Endothelial cell of umbilical vein (primary cell): ENCODE measurements around the gene IL10RB. TPM values are rescaled to one million over a fixed set of nuclear protein-coding genes. Genes with fewer than 3 reads are reported as not detected.

Experiments
- BruUV-seq: library from RNA; stranded (reverse); fragments of 400-500 nt; replicated peaks from 2 replicates; lab custom pipeline; 2021; lab: Mats Ljungman, UMichigan
- CTCF ChIA-PET: fragments of 300-600, 350-600 bp; sonication (Branson Sonifier 250); formaldehyde crosslinking; loops from one replicate; lab custom pipeline; 2021; ENCODE audit warnings: antibody characterized with exemption, inconsistent platforms; lab: Charles Lee
- POLR2A ChIA-PET: fragments of 300-600, 350-600 bp; sonication (Branson Sonifier 250); formaldehyde crosslinking; loops from one replicate; lab custom pipeline; 2021; ENCODE audit warnings: antibody characterized with exemption, inconsistent platforms; lab: Charles Lee
- DNase-seq: peaks from one replicate; pipeline ENCODE4 v3.0.0-alpha.2; 2011; ENCODE audit warnings: low read depth, low spot score
- FAIRE-seq: peaks from 2 replicates; lab custom pipeline; 2011; peaks lifted over from hg19 to GRCh38; lab: Jason Lieb, UNC
- H2AFZ ChIP-seq: 2 replicates; pipeline ENCODE4 v1.6.0; 2012; ENCODE audit warnings: low read depth, low read length, control low read depth, inconsistent platforms
- H3K27ac ChIP-seq: 2 replicates; pipeline ENCODE4 v1.5.1; 2011; ENCODE audit warnings: low read depth, mild to moderate bottlenecking, control low read depth, low read length, moderate library complexity; ENCODE audit not compliant: insufficient read depth
- H3K27me3 ChIP-seq, 2 experiments: 2 replicates each; pipeline versions ENCODE4 v1.6.0 to v1.6.1; 2011; ENCODE audit warnings: low read length in 2 of 2, mixed read lengths in 1 of 2; ENCODE audit not compliant: control insufficient read depth in 2 of 2, insufficient read depth in 2 of 2
- H3K36me3 ChIP-seq, 2 experiments: 2 replicates in 1 of 2; 3 replicates in 1 of 2; pipeline ENCODE4 v1.5.1; 2011; ENCODE audit warnings: low read length in 2 of 2, mild to moderate bottlenecking in 1 of 2, moderate library complexity in 1 of 2; ENCODE audit not compliant: control insufficient read depth in 2 of 2, insufficient read depth in 2 of 2; ENCODE audit errors: extremely low read depth in 1 of 2
- H3K4me1 ChIP-seq: 3 replicates; pipeline ENCODE4 v1.5.1; 2011; ENCODE audit warnings: mild to moderate bottlenecking, low read length; ENCODE audit not compliant: control insufficient read depth, insufficient read depth; ENCODE audit errors: extremely low read depth
- H3K4me2 ChIP-seq: 2 replicates; pipeline ENCODE4 v1.6.1; 2011; ENCODE audit warnings: low read length, control low read depth, mixed read lengths; ENCODE audit not compliant: insufficient read depth
- H3K4me3 ChIP-seq, 3 experiments: fragments of 200-600 bp in 1 of 3; sonication (generic), shearing (Covaris generic) in 1 of 3; replicated peaks in 1 of 3; 2 replicates each; pipeline ENCODE4 v1.5.1; 2011 to 2016; ENCODE audit warnings: control low read depth in 3 of 3, low read length in 3 of 3, mild to moderate bottlenecking in 2 of 3, inconsistent platforms in 1 of 3, low read depth in 1 of 3, moderate library complexity in 1 of 3; ENCODE audit not compliant: insufficient read depth in 1 of 3
- H3K79me2 ChIP-seq: 2 replicates; pipeline ENCODE4 v1.6.0; 2012; ENCODE audit warnings: low read length, inconsistent platforms; ENCODE audit not compliant: control insufficient read depth, insufficient read depth
- H3K9ac ChIP-seq: replicated peaks from 2 replicates; pipeline ENCODE3; 2011; ENCODE audit warnings: low read length, control low read depth; ENCODE audit not compliant: insufficient read depth; ENCODE audit errors: extremely low read depth
- H3K9me1 ChIP-seq: replicated peaks from 3 replicates; pipeline ENCODE4 v1.6.0; 2011; ENCODE audit warnings: mild to moderate bottlenecking, low read length; ENCODE audit not compliant: control insufficient read depth, insufficient read depth; ENCODE audit errors: extremely low read depth
- H3K9me3 ChIP-seq: replicated peaks from 2 replicates; pipeline ENCODE4 v1.5.1; 2012; ENCODE audit warnings: low read length, inconsistent platforms; ENCODE audit not compliant: control insufficient read depth, insufficient read depth
- H4K20me1 ChIP-seq: replicated peaks from 2 replicates; pipeline ENCODE3; 2011; ENCODE audit warnings: mild to moderate bottlenecking, low read length; ENCODE audit not compliant: control insufficient read depth, insufficient read depth; ENCODE audit errors: extremely low read depth
- CTCF ChIP-seq, 2 donors: IDR thresholded peaks; 1 replicate in 1 of 2; 2 replicates in 1 of 2; pipeline ENCODE4 v1.5.1; 2011; ENCODE audit warnings: low read length in 2 of 2, mild to moderate bottlenecking in 2 of 2, moderate library complexity in 2 of 2, control low read depth in 1 of 2, inconsistent platforms in 1 of 2, low read depth in 1 of 2; ENCODE audit not compliant: insufficient read depth in 1 of 2; ENCODE audit errors: extremely low read depth in 1 of 2
- EZH2 ChIP-seq: IDR thresholded peaks from 2 replicates; pipeline ENCODE4 v1.6.1; 2012; ENCODE audit warnings: borderline replicate concordance, low read depth, mild to moderate bottlenecking, moderate library complexity, low read length, inconsistent platforms; ENCODE audit not compliant: severe bottlenecking
- FOS ChIP-seq: IDR thresholded peaks from 2 replicates; pipeline ENCODE4 v1.6.1; 2011; ENCODE audit warnings: mild to moderate bottlenecking, low read length, moderate library complexity, borderline replicate concordance; ENCODE audit not compliant: insufficient read depth
- GATA2 ChIP-seq: IDR thresholded peaks from 2 replicates; pipeline ENCODE4 v1.7.0; 2011; ENCODE audit warnings: low read depth, mild to moderate bottlenecking, moderate library complexity, mixed read lengths, low read length; ENCODE audit not compliant: insufficient read length, insufficient read depth
- JUN ChIP-seq: IDR thresholded peaks from 2 replicates; pipeline ENCODE4 v1.6.1; 2011; ENCODE audit warnings: borderline replicate concordance, low read depth; ENCODE audit not compliant: insufficient read length, insufficient read depth
- MAX ChIP-seq: IDR thresholded peaks from 2 replicates; pipeline ENCODE4 v1.6.1; 2011; ENCODE audit not compliant: insufficient read depth, insufficient read length
- MYC ChIP-seq: IDR thresholded peaks from one replicate; pipeline ENCODE4 v1.6.1; 2011; ENCODE audit warnings: mild to moderate bottlenecking, low read depth, low read length
- POLR2A ChIP-seq: IDR thresholded peaks from 2 replicates; pipeline ENCODE4 v1.6.1; 2012; ENCODE audit warnings: low read depth, mild to moderate bottlenecking, control low read depth, low read length
- POLR2AphosphoS5 ChIP-seq: IDR thresholded peaks from 2 replicates; pipeline ENCODE4 v1.6.1; 2012; ENCODE audit warnings: low read depth, mild to moderate bottlenecking, control low read depth, low read length, moderate library complexity; ENCODE audit not compliant: insufficient read depth
- dilution Hi-C: fragments of 300-500 bp; cut with MboI; formaldehyde crosslinking; loops from one replicate; pipeline ENCODE4 v1.15.0; 2019; ENCODE audit warnings: low sequenced_read_pairs; ENCODE audit not compliant: extremely low pct_ligation_motif_present
- intact Hi-C: fragments of 100-400 bp; cut with micrococcal nuclease; formaldehyde crosslinking; loops from one replicate; pipeline ENCODE4 v1.10.0; 2022
- polyA plus RNA-seq, 4 experiments: library from polyadenylated mRNA; depleted of rRNA in 3 of 4; stranded (reverse) in 3 of 4; unstranded in 1 of 4; fragments of >200 nt; gene quantifications; 2 replicates each; pipeline versions ENCODE4 v1.2.1 to v1.2.3, GENCODE V29; 2011 to 2012; ENCODE audit warnings: missing spikeins in 1 of 4
- total RNA-seq: library from RNA; stranded (reverse); gene quantifications from 2 replicates; pipeline ENCODE4 v1.2.3, GENCODE V29; 2021

IL10RB gene
- total and polyA plus RNA-seq, 2 donors (not counting 3 experiments of a cell fraction or from before 2014, with no cell fraction given), result 21.9 to 31.4 TPM

GRCh38 chr21:33302055-33302454 lies 35.9 kb downstream of the IL10RB start:
- ChIA-PET POLR2A (no interaction called here), CTCF (interaction anchor here (1.1 to 1.3 kb wide), 2 partner anchors 15 to 59 kb away, joined by 3 read pairs; no protein-coding TSS in a partner anchor)
- Histone ChIP-seq H3K4me1 (peaks cover 26% of the 10 kb centered on the region), H3K79me2 (no peaks in the 10 kb centered on the region), H3K4me2 (no peak overlapping the region), H3K36me3 (no peaks in the 10 kb centered on the region), H3K9ac (no peak overlapping the region), H4K20me1 (no peaks in the 10 kb centered on the region), H2AFZ (no peak overlapping the region), H3K4me3 (no peak overlapping the region), H3K27ac (no peak overlapping the region), H3K9me3 (no peaks in the 10 kb centered on the region), H3K9me1 (no peaks in the 10 kb centered on the region), H3K27me3 (no peaks in the 10 kb centered on the region)
- dilution Hi-C loops (no loop called here), intact Hi-C loops (no loop called here)
- DNase-seq (no peak), FAIRE-seq (no peak)
- TF ChIP-seq EZH2 (no peak), POLR2A (no peak), MAX (no peak), POLR2AphosphoS5 (no peak), GATA2 (no peak), MYC (no peak), JUN (no peak), CTCF (IDR thresholded peaks at IDR 0.05; ENCODE audit: extremely low read depth in 1 of 2, insufficient read depth in 1 of 2, low read depth in 1 of 2, low read length in 2 of 2) (no peak), FOS (no peak)
- BruUV-seq, result no TSS peak
